IMR-90 (cell line): ENCODE measurements around the gene DPEP3. TPM values are rescaled to one million over a fixed set of nuclear protein-coding genes. Genes with fewer than 3 reads are reported as not detected.

ENCODE experiments used
- ATAC-seq: fragments of 200-7000 bp; cut with Tn5 transposase; 2 replicates; pipeline ENCODE4 v1.9.1; 2020; ENCODE audit warnings: low read depth, mild to moderate bottlenecking, moderate library complexity
- BruUV-seq: library from RNA; stranded (reverse); fragments of 400-500 nt; replicated peaks from 2 replicates; lab custom pipeline; 2021; lab: Mats Ljungman, UMichigan
- CTCF ChIA-PET: fragments of 300-600 bp; formaldehyde crosslinking; extraction: SDS; loops from one replicate; lab custom pipeline; 2021; ENCODE audit warnings: antibody characterized with exemption; lab: Yijun Ruan, JAX
- POLR2A ChIA-PET: fragments of 300-600 bp; sonication (Branson Sonifier 250); formaldehyde crosslinking; loops from one replicate; lab custom pipeline; 2022; ENCODE audit warnings: antibody characterized with exemption; ENCODE audit not compliant: unreplicated experiment; lab: Charles Lee
- DNase-seq: peaks from one replicate; pipeline ENCODE4 v3.0.0; 2013
- H2AFZ ChIP-seq: replicated peaks from 2 replicates; pipeline ENCODE3; 2013; ENCODE audit warnings: low read length, mild to moderate bottlenecking; ENCODE audit not compliant: poor library complexity
- H2AK5ac ChIP-seq: 2 replicates; pipeline ENCODE4 v1.6.1; 2013; ENCODE audit warnings: low read depth, low read length, inconsistent platforms
- H2AK9ac ChIP-seq: replicated peaks from 2 replicates; pipeline ENCODE3; 2013; ENCODE audit warnings: mild to moderate bottlenecking, low read depth, low read length, moderate library complexity; ENCODE audit not compliant: poor library complexity
- H2BK120ac ChIP-seq: 2 replicates; pipeline ENCODE4 v1.6.1; 2013; ENCODE audit warnings: low read depth, low read length, inconsistent platforms
- H2BK15ac ChIP-seq: 3 replicates; pipeline ENCODE4 v1.6.1; 2013; ENCODE audit warnings: low read depth, low read length, inconsistent platforms
- H2BK20ac ChIP-seq: 2 replicates; pipeline ENCODE4 v1.6.1; 2013; ENCODE audit warnings: low read depth, mild to moderate bottlenecking, inconsistent platforms, low read length, moderate library complexity
- H2BK5ac ChIP-seq: 2 replicates; pipeline ENCODE4 v1.6.1; 2013; ENCODE audit warnings: mild to moderate bottlenecking, low read depth, low read length, inconsistent platforms; ENCODE audit not compliant: poor library complexity, severe bottlenecking
- H3K14ac ChIP-seq: replicated peaks from 2 replicates; pipeline ENCODE4 v1.6.1; 2013; ENCODE audit warnings: low read depth, low read length, inconsistent platforms
- H3K18ac ChIP-seq: 2 replicates; pipeline ENCODE4 v1.6.1; 2013; ENCODE audit warnings: low read depth, low read length, control low read depth
- H3K23ac ChIP-seq: 2 replicates; pipeline ENCODE4 v1.6.1; 2013; ENCODE audit warnings: low read depth, low read length, inconsistent platforms
- H3K27ac ChIP-seq: 2 replicates; pipeline ENCODE4 v1.5.1; 2013; ENCODE audit warnings: mild to moderate bottlenecking, control low read depth, low read length; ENCODE audit not compliant: insufficient read depth
- H3K27me3 ChIP-seq: 2 replicates; pipeline ENCODE4 v1.6.1; 2013; ENCODE audit warnings: low read length; ENCODE audit not compliant: control insufficient read depth, insufficient read depth
- H3K36me3 ChIP-seq: 2 replicates; pipeline ENCODE4 v1.6.1; 2013; ENCODE audit warnings: low read length, mixed read lengths; ENCODE audit not compliant: control insufficient read depth, insufficient read depth
- H3K4ac ChIP-seq: 2 replicates; pipeline ENCODE4 v1.6.1; 2013; ENCODE audit warnings: low read depth, low read length, inconsistent platforms
- H3K4me1 ChIP-seq: 2 replicates; pipeline ENCODE4 v1.6.1; 2013; ENCODE audit warnings: low read length, mixed read lengths; ENCODE audit not compliant: control insufficient read depth, insufficient read depth
- H3K4me2 ChIP-seq: 2 replicates; pipeline ENCODE4 v1.6.1; 2013; ENCODE audit warnings: low read depth, mild to moderate bottlenecking, control low read depth, low read length, moderate library complexity
- H3K4me3 ChIP-seq: 2 replicates; pipeline ENCODE4 v1.5.1; 2013; ENCODE audit warnings: low read depth, mild to moderate bottlenecking, control low read depth, low read length, moderate library complexity; ENCODE audit not compliant: insufficient read depth
- H3K56ac ChIP-seq: 2 replicates; pipeline ENCODE4 v1.6.1; 2013; ENCODE audit warnings: low read length, inconsistent platforms; ENCODE audit not compliant: insufficient read depth; ENCODE audit errors: extremely low read depth
- H3K79me1 ChIP-seq, 2 experiments: 2 replicates each; pipeline ENCODE4 v1.6.1; 2013; ENCODE audit warnings: low read length in 2 of 2, inconsistent platforms in 1 of 2, low read depth in 1 of 2
- H3K9ac ChIP-seq: 2 replicates; pipeline ENCODE4 v1.6.1; 2013; ENCODE audit warnings: low read depth, low read length, control low read depth
- H3K9me1 ChIP-seq: 2 replicates; pipeline ENCODE4 v1.6.1; 2013; ENCODE audit warnings: low read length, inconsistent platforms; ENCODE audit not compliant: insufficient read depth
- H3K9me3 ChIP-seq: 2 replicates; pipeline ENCODE4 v1.6.1; 2013; ENCODE audit warnings: low read length; ENCODE audit not compliant: control insufficient read depth, insufficient read depth
- H4K20me1 ChIP-seq: 2 replicates; pipeline ENCODE4 v1.6.1; 2013; ENCODE audit warnings: low read length, inconsistent platforms; ENCODE audit not compliant: insufficient read depth
- H4K5ac ChIP-seq: 2 replicates; pipeline ENCODE4 v1.6.1; 2013; ENCODE audit warnings: mild to moderate bottlenecking, low read depth, low read length, control low read depth
- H4K8ac ChIP-seq, 2 experiments: 2 replicates each; pipeline ENCODE4 v1.6.1; 2013; ENCODE audit warnings: low read depth in 2 of 2, low read length in 2 of 2, control low read depth in 1 of 2, inconsistent platforms in 1 of 2
- H4K91ac ChIP-seq: 2 replicates; pipeline ENCODE4 v1.6.1; 2013; ENCODE audit warnings: low read depth, low read length, inconsistent platforms; ENCODE audit not compliant: insufficient read depth
- BHLHE40 ChIP-seq: fragments of 150-350 bp; IDR thresholded peaks from 2 replicates; pipeline ENCODE4 v1.6.1; 2016; ENCODE audit warnings: mild to moderate bottlenecking, low read depth, low read length
- RAD21 ChIP-seq: IDR thresholded peaks from 2 replicates; pipeline ENCODE4 v1.6.1; 2012; ENCODE audit warnings: low read length, improper control_type of control experiment
- WGBS, 2 experiments: methylation state at CpG; one replicate each; pipeline versions ENCODE4 v1.1.5 to v1.1.7; 2013; ENCODE audit warnings: missing lambda C conversion rate in 2 of 2; ENCODE audit not compliant: insufficient read length in 1 of 2; ENCODE audit errors: extremely low coverage in 2 of 2; 5-methylcytosine and 5-hydroxymethylcytosine counted together
- dilution Hi-C: fragments of 300-500 bp; cut with HindIII; formaldehyde crosslinking; loops from one replicate; pipeline ENCODE4 v1.14.3; 2018; ENCODE audit warnings: low sequenced_read_pairs; ENCODE audit not compliant: unreplicated experiment
- in situ Hi-C: fragments of 300-500 bp; cut with MboI; formaldehyde crosslinking; loops from 3 replicates; pipeline ENCODE4 v1.14.3; 2019; ENCODE audit warnings: low sequenced_read_pairs, inconsistent platforms, mixed read lengths
- intact Hi-C: fragments of 100-400 bp; cut with micrococcal nuclease; formaldehyde crosslinking; loops from 2 replicates; pipeline ENCODE4 v1.10.0; 2022
- polyA plus RNA-seq, 3 experiments: library from polyadenylated mRNA; depleted of rRNA; stranded (reverse); fragments of >200 nt; gene quantifications; 2 replicates each; pipeline ENCODE4 v1.2.3, GENCODE V29; 2012; ENCODE audit warnings: low replicate concordance in 1 of 3
- total RNA-seq: library from RNA; depleted of rRNA; stranded (reverse); fragments of >200 nt; gene quantifications from 2 replicates; pipeline ENCODE4 v1.2.3, GENCODE V29; 2012

The DPEP3 gene
- total and polyA plus RNA-seq, 2 of the 4 experiments (the other 2 are of a cell fraction): not detected

DNA sequence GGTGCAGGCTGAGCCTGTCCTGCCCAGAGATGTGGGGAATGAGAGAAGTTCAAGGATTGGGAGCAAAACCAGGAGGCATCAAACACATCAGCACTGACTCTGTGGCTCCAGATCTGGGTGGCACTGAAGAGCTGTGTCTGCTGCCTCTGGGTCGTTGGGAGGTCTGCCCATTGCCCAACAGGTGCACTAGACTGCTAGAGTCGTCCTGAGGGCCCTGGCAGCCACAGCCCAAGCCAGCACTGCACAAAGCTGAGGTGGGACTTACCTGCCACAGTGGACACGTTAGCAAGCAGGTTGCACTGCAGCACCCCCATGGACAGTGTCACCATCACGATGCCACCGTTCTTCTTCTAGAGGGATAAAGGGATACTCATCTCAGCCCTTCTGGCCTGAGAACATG is 3.3 kb downstream of the DPEP3 start:
- CTCF ChIA-PET: no interaction called here
- 50% methylated on average over 5 of the region's 5 CpGs; no CpG with 5 or more reads in 1 of the 2 experiments for WGBS, 2 experiments
- Histone ChIP-seq H4K91ac (no peak overlapping the region), H3K14ac (no peak overlapping the region), H3K4ac (no peak overlapping the region), H2AFZ (no peak overlapping the region), H3K4me3 (no peak overlapping the region), H4K20me1 (no peaks in the 10 kb centered on the region; the same call in 1 of the 2 replicates), H2AK9ac (no peak overlapping the region), H3K4me2 (no peak overlapping the region), H3K4me1 (no peaks in the 10 kb centered on the region), H4K5ac (no peak overlapping the region), H2AK5ac (no peak overlapping the region), H3K9me1 (no peaks in the 10 kb centered on the region), H3K18ac (no peak overlapping the region), H2BK20ac (no peak overlapping the region), H2BK15ac (no peak overlapping the region), H3K23ac (no peak overlapping the region), H3K9ac (no peak overlapping the region), H3K9me3 (no peaks in the 10 kb centered on the region), H2BK120ac (no peak overlapping the region), H3K27ac (no peak overlapping the region), H3K56ac (no peak overlapping the region), H2BK5ac (no peak overlapping the region), H4K8ac (no peak overlapping the region), H3K27me3 (peaks cover 29% of the 10 kb centered on the region), H3K36me3 (no peaks in the 10 kb centered on the region), H3K79me1 (no peaks in the 10 kb centered on the region)
- no TSS peak for BruUV-seq
- intact Hi-C loops: no loop called here
- DNase-seq (no peak), ATAC-seq (no peak)
- POLR2A ChIA-PET: no interaction called here
- TF ChIP-seq BHLHE40 (no peak), RAD21 (no peak)
- dilution Hi-C loops: no loop called here
- in situ Hi-C loops: no loop called here
